ENCODE data around the gene FHIP1A.
A peak's percentile ranks its signal among the peaks of the same experiment; 100 is the strongest.

Gene FHIP1A

DNA sequence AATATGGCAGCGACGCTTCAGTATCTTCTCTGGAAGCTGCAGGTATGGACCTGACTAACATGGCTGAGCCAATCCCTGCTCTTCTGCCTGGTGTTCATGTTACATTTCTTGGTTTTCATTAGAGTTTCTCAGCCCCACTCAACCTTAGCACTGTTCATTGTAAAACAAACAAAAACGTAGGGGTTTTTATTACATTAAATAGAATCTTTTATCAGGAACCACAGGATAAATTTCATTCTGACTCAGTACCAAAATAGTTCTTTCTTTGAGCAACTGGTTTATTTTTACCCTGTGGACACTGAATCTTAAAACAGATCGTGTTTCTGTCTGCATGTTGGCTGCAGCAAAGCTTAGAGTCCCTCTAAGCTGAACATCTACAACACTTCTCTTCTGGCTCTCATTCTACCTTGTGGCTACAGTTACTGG, 27.1 kb downstream of the FHIP1A start:
- Histone ChIP-seq H3K4me1 (ENCODE audit: control insufficient read depth, insufficient read depth, low read length) (peaks cover 2% of the 10 kb centered on the region; the same call in 1 of the 2 replicates), H3K9me3 (ENCODE audit: control insufficient read depth, insufficient read depth, low read depth, low read length) (no peaks in the 10 kb centered on the region), H3K27ac (ENCODE audit: extremely low read depth, low read depth, low read length) (no peak overlapping the region), H3K36me3 (ENCODE audit: control insufficient read depth in 2 of 2, insufficient read depth in 1 of 2, low read length in 2 of 2) (no peaks in the 10 kb centered on the region), H3K4me3 (ENCODE audit: low read depth, low read length) (no peak overlapping the region)
- peak; percentile 31; the same call in 1 of the 2 replicates for TF ChIP-seq SCRT2 (tag by site-specific recombination; IDR thresholded peaks at IDR 0.05)
- TF ChIP-seq, protein P1, sequence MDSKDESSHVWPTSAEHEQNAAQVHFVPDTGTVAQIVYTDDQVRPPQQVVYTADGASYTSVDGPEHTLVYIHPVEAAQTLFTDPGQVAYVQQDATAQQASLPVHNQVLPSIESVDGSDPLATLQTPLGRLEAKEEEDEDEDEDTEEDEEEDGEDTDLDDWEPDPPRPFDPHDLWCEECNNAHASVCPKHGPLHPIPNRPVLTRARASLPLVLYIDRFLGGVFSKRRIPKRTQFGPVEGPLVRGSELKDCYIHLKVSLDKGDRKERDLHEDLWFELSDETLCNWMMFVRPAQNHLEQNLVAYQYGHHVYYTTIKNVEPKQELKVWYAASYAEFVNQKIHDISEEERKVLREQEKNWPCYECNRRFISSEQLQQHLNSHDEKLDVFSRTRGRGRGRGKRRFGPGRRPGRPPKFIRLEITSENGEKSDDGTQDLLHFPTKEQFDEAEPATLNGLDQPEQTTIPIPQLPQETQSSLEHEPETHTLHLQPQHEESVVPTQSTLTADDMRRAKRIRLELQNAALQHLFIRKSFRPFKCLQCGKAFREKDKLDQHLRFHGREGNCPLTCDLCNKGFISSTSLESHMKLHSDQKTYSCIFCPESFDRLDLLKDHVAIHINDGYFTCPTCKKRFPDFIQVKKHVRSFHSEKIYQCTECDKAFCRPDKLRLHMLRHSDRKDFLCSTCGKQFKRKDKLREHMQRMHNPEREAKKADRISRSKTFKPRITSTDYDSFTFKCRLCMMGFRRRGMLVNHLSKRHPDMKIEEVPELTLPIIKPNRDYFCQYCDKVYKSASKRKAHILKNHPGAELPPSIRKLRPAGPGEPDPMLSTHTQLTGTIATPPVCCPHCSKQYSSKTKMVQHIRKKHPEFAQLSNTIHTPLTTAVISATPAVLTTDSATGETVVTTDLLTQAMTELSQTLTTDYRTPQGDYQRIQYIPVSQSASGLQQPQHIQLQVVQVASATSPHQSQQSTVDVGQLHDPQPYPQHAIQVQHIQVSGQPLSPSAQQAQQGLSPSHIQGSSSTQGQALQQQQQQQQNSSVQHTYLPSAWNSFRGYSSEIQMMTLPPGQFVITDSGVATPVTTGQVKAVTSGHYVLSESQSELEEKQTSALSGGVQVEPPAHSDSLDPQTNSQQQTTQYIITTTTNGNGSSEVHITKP (tag by site-specific recombination; IDR thresholded peaks at IDR 0.05), result peak; percentile 54
- no peak for TF ChIP-seq ZSCAN16 (tag by site-specific recombination; IDR thresholded peaks at IDR 0.05)
- TF ChIP-seq MZF1 (tag by site-specific recombination; IDR thresholded peaks at IDR 0.05; ENCODE audit: borderline replicate concordance), result peak; percentile 89; the same call in 1 of the 2 replicates
- no peak for TF ChIP-seq ZNF341 (tag by site-specific recombination; IDR thresholded peaks at IDR 0.05; ENCODE audit: low read depth)
- TF ChIP-seq, protein P2, sequence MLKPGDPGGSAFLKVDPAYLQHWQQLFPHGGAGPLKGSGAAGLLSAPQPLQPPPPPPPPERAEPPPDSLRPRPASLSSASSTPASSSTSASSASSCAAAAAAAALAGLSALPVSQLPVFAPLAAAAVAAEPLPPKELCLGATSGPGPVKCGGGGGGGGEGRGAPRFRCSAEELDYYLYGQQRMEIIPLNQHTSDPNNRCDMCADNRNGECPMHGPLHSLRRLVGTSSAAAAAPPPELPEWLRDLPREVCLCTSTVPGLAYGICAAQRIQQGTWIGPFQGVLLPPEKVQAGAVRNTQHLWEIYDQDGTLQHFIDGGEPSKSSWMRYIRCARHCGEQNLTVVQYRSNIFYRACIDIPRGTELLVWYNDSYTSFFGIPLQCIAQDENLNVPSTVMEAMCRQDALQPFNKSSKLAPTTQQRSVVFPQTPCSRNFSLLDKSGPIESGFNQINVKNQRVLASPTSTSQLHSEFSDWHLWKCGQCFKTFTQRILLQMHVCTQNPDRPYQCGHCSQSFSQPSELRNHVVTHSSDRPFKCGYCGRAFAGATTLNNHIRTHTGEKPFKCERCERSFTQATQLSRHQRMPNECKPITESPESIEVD (tag by site-specific recombination; IDR thresholded peaks at IDR 0.05), result peak; percentile 81
- CTCF ChIA-PET, result no interaction called here
- POLR2A ChIA-PET, result no interaction called here

DNA sequence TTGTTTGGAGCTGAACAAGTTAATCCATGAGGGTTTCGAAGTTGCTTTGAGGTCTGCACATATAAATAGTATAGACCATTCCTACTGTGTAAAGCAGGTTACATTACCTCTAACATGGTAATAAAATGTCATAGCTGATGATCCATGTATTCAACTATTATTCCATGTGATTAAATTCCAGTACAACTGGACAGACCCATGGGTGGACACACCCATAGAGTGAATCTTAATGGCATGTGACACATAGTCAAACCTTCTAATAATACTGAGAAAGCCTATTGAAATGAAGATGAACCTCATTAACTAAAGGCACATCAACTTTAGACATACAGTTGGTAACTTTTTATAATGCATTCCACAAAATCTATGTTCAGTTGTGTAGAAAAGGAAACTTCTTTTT, 28.5 kb downstream of the FHIP1A start:
- H3K4me1 ChIP-seq (ENCODE audit: control insufficient read depth, insufficient read depth, low read length), result no peaks in the 10 kb centered on the region
- H3K4me3 ChIP-seq (ENCODE audit: low read depth, low read length), result no peak overlapping the region
- TF ChIP-seq ZNF10 (tag by site-specific recombination; IDR thresholded peaks at IDR 0.05) (no peak), KLF8 (tag by site-specific recombination; IDR thresholded peaks at IDR 0.05) (no peak), ZNF558 (tag by site-specific recombination; IDR thresholded peaks at IDR 0.05) (no peak), ZNF292 (tag by site-specific recombination; IDR thresholded peaks at IDR 0.05; ENCODE audit: borderline replicate concordance, low read depth) (no peak), ZNF302 (tag by site-specific recombination; IDR thresholded peaks at IDR 0.05; ENCODE audit: low read depth) (no peak)
- TF ChIP-seq, protein P3, sequence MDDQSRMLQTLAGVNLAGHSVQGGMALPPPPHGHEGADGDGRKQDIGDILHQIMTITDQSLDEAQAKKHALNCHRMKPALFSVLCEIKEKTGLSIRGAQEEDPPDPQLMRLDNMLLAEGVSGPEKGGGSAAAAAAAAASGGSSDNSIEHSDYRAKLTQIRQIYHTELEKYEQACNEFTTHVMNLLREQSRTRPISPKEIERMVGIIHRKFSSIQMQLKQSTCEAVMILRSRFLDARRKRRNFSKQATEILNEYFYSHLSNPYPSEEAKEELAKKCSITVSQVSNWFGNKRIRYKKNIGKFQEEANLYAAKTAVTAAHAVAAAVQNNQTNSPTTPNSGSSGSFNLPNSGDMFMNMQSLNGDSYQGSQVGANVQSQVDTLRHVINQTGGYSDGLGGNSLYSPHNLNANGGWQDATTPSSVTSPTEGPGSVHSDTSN (CRISPR knock-in tag; IDR thresholded peaks at IDR 0.05), result no peak
- TF ChIP-seq, protein P4, sequence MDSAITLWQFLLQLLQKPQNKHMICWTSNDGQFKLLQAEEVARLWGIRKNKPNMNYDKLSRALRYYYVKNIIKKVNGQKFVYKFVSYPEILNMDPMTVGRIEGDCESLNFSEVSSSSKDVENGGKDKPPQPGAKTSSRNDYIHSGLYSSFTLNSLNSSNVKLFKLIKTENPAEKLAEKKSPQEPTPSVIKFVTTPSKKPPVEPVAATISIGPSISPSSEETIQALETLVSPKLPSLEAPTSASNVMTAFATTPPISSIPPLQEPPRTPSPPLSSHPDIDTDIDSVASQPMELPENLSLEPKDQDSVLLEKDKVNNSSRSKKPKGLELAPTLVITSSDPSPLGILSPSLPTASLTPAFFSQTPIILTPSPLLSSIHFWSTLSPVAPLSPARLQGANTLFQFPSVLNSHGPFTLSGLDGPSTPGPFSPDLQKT (IDR thresholded peaks at IDR 0.05; ENCODE audit: borderline replicate concordance, low read depth, low read length), result no peak
- no peak overlapping the region for H3K27ac ChIP-seq (ENCODE audit: extremely low read depth, low read depth, low read length)
- H3K36me3 ChIP-seq (ENCODE audit: control insufficient read depth in 2 of 2, insufficient read depth in 1 of 2, low read length in 2 of 2), result no peaks in the 10 kb centered on the region
- POLR2A ChIA-PET, result no interaction called here
- no peaks in the 10 kb centered on the region for H3K9me3 ChIP-seq (ENCODE audit: control insufficient read depth, insufficient read depth, low read depth, low read length)
- CTCF ChIA-PET, result no interaction called here

DNA sequence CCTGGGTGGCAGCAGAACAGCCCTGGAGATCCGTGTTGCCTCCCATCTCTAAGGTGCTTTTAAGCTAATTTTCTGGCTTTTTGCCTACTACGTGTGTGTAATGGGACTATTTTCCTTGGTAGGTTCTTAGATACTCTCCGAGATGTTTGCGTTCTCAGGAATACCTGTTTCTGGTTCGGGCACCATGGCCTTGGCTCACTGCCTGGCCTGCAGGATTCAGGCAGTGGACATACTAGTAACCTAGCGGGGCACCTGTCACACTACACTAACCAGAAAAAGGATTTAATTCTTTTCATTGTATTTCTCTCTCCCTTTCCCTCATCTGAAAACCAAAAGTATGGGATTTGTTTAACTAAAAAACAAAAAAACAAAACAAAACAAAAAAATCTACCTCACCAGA, 29.2 kb downstream of the FHIP1A start:
- Histone ChIP-seq H3K9me3 (ENCODE audit: control insufficient read depth, insufficient read depth, low read depth, low read length) (no peaks in the 10 kb centered on the region), H3K36me3 (ENCODE audit: control insufficient read depth in 2 of 2, insufficient read depth in 1 of 2, low read length in 2 of 2) (no peaks in the 10 kb centered on the region), H3K4me3 (ENCODE audit: low read depth, low read length) (no peak overlapping the region), H3K27ac (ENCODE audit: extremely low read depth, low read depth, low read length) (no peak overlapping the region), H3K4me1 (ENCODE audit: control insufficient read depth, insufficient read depth, low read length) (no peaks in the 10 kb centered on the region)
- TF ChIP-seq ZNF341 (tag by site-specific recombination; IDR thresholded peaks at IDR 0.05; ENCODE audit: low read depth), result no peak
- no peak for TF ChIP-seq ZBTB21 (tag by site-specific recombination; IDR thresholded peaks at IDR 0.05)
- no peak for TF ChIP-seq ZNF561 (tag by site-specific recombination; IDR thresholded peaks at IDR 0.05; ENCODE audit: borderline replicate concordance)
- ChIA-PET CTCF (no interaction called here), POLR2A (no interaction called here)
